Raji (cell line): ENCODE data around the gene LRRN4CL.

Experiments
- POLR2A ChIP-seq: IDR thresholded peaks from 2 replicates; pipeline ENCODE4 v1.6.1; 2011; ENCODE audit warnings: low read depth, low read length, control low read depth; ENCODE audit not compliant: insufficient read depth

The LRRN4CL gene

DNA sequence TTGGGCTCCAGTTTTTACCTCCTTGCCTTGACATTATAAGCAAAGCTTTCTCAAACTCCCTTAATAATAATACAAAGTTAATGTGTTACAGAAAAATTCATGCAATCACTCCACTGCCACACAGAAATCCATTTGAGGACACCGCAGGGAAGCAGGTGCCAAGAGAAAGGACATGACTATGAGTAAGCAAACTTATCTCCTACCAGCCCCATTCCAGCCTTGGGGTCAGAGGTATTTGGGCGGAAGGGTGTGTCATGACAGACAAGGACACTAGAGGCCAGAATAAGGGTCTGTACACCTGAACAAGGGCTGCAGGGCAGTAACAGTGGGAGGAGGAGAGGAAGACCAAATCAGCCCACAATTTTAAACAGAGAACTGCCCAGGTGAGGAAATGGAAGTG is 24.0 kb upstream of the LRRN4CL start:
- no peak for TF ChIP-seq POLR2A

DNA sequence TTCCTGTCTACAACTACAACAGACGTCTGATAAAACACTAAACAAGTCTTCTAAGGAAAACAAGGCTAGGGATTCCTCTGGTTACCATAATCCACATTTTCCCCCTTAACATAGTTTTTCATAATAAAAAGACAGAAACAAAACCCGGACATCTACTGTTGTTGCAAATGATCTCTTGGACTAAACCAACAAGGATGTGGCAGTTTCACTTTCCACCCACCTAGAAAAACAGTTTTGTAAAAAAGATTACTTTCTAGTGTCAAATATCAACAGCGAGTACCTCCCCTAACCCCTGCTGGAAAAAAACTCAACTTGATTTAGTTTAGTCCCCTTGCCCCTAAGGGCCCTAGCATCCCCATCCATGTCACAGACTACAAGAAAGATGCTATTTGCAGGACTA is 23.5 kb upstream of the LRRN4CL start:
- TF ChIP-seq POLR2A: no peak

DNA sequence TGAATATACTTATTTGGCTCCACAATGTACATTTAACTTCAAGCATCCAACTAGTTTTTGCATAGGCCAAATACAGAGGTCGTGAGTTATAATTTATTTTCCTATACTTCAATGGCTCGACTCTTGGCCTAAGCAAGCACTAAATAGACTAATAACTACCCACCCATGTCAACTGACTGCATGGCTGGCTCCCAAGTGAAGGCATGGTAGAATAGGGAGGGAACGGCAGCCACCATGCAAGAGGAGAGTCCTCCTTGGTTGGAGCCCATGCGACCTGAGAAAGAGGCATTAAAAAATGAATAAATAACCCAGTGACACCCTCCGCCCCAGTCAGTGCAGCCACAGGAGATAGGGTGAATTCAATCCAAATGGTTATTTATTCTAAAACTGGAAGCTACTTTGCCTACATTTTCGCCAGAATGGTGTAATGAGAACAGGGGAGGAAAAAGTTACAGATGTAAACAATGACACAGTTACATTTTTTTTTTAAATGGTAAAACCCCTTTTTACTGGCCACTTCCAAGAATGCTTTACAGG is 23.0 kb upstream of the LRRN4CL start:
- no peak for TF ChIP-seq POLR2A

DNA sequence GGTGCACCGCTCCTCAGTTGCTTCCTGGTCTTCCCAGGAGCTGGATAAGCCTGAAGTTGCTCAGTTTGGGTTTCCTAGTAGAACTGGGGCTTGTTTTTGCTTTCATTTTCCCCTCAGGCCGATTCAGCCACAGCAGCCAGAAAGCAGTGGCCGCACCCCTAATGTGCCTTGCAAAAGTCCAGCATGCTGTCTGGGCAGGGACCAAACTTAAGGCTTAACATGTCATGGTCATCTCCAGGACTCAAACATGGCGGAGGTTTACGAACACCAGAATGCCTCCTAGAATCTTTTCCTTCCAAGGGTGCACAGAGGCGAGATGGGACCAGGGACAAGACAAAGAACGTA is 20.6 kb upstream of the LRRN4CL start:
- no peak for TF ChIP-seq POLR2A

DNA sequence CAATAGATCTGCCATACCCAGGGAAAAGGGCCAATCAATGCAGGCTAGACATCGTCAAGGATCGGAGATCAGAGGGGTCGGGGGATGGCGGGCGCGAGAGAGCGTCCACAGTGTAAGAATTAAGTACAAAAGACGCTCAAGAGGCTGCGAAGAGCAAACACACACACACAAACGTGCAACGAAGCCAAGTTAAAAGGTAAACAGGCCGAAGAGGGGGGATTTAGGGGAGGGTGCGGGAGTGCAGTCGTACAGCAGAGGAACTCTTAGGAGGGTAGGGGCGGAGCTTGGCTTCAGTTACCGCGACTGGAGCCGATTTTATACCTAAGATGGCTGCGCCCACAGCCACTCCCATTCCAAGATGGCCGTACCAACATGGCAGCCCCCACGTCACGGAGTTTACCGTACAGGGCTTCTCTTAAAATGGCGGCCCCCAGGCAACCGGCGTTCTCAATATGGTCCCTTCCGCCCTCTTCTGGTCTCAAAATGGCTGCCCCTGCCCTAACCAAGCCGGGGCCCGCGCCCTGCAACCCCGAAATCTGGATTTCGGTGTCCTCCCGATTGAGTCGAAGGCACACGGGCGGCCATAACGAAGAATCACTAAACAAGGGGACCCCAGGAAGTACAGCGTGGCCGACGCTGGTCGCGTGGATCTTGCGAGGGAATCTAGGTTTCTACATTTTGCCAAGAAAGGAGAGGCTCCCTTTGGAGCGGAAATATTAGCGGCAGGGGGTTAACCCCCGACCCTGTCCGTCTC is 20.1 kb upstream of the LRRN4CL start:
- TF ChIP-seq POLR2A: peak; percentile 87

DNA sequence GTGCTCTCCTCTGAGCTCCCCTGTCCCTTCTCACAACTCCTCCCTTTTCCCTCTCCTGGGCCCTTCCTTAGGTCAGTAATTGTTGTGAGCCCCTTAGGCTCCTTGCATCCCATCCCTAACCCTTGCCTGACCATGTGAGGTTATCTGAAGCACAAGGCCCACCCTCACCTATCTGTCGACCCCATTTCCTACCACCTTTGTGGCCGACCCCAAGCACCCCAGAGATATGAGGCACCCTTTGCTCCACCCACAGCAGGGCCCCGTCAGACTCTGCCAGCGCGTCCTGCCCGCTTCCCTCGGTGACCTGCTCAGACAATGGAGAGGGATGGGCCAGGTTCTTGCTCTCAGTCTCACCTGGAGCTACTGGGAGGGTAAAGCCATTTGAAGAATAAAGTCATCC is 19.5 kb upstream of the LRRN4CL start:
- no peak for TF ChIP-seq POLR2A

DNA sequence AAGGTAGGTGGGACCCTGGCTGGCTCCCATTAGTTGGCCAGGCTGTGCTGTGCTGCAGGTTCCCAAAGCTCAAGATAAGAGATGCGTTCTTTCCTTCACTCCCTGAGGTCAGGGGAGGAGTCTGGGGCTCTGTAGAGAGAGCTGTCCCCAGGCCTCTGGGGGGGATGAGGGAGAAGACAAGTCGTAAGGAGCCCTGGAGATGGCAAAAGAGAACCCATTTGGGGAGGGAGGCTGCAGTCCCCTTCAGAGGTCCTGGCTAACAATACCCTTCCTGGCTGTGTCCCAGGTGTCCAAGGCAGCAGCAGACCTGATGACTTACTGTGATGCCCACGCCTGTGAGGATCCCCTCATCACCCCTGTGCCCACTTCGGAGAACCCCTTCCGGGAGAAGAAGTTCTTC is 19.1 kb upstream of the LRRN4CL start:
- TF ChIP-seq POLR2A: no peak

DNA sequence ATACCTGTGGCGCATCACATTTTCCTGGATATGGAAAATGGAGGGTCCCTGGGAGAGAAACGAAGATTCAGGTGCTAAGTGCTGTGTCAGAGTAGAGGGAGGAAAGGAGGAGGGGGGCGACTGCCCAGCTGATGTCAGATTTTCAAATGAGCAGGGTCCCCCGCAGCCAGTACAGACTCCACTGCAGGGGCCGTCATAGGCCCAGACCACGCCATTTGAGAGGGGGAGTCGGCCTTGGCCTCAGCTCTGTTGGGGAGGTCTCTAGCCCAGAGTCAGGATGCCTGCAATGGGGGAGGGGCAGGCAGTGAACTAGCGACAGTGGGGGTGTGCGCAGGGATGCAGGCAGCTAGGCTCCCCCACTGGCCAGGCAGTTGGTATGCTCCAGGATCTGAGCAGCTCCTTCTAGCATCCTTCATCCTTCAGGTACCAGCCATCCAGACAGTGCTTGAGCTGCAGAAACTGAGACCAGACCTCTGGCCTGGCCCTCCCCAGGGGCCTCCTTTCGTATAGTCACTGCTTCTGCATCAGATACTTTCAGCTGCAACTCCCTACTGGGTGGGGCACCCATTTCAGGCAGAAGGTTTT is 18.0 kb upstream of the LRRN4CL start, which contains the start of the genes BSCL2 and GNG3:
BSCL2 (minus strand) TSS at position 148 of the 585 bp plus-strand sequence. CDS start 229 bp downstream, outside the sequence.
GNG3 (plus strand) TSS at position 400 of the 585 bp plus-strand sequence. CDS start 620 bp downstream, outside the sequence.
- no peak for TF ChIP-seq POLR2A

DNA sequence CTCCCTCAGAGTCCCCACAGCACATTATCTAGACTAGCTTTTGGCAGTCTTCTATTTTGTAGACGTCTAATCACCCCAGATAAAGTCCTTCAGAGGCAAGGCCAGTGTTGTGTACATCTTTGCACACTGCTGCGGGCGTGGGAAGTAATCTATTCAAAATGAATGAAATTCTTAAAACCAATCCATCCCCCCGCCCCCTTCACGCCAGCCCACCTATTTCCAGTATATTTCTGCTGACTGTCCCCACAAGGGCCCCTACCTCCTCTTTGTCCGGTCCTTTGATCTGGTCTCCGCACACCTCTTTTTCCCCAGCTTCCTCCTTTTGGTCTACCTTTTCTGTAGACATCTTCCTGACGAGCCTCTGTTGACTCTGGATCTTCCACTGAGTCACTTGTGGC is 17.5 kb upstream of the LRRN4CL start:
- TF ChIP-seq POLR2A: no peak

DNA sequence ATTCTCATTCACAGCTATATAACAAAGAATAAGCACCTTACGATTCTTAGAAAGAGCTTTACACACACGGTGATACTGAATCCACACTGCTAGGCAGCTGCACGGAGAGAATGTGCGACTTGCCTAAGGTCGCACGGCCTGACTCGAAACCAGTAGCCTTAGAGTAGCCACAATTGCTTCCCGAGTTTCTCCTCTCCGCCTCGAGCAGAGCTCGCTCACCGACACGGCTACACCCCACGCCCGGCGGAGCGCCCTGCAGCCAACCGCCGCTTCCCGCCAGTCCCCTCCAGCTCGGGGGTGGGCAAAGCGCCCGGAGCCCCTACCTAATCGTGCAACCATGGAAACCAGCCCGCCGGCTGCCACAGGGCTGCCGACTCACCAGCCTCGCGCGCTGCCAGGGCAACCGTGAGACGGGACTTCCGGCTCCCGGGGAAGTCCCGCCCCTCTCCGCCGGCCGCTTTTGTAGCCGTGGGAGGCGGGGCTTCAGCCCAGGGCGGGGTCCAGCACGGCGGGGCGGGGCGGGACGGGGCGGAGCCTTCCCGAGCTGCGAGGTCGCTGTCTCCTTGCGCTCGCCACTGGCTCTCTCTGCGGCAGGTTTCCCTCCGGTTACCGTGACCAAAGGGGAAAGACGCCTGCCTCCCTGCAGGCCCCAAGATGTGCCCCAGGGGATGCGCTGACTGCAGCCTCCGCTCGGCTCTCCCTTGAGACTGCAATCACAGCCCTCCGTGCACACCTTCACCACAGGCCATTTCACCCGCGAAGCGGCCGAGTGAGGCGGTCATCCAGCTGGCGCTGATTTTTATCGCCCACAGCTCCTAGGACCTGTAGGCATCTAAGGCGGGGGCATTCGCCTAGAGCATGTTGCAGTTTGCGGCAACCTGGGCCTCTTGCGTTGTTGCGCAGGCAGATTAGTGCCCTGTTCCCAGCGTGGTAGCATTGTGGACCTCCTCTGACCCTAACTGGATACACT is 16.8 kb upstream of the LRRN4CL start:
- peak; percentile 72 for TF ChIP-seq POLR2A

DNA sequence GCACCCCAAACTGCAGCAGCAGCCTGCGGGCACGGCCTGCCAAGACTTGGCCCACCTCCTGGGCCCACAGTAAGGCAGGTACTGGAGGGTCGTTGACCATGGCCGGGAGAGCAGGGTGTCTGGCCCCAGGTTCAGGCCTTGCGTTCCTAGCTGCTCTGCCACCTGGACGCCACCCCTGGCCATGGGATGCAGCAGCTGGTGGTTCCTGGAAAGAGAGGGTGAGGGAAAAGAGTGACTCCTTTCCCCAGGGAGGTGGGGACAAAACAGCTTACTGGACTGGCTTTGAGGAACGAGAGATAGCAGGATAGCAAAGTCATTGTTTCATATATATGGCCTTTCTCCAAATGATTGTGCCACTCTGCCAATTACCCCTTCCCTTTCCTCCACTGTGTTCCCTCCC is 16.1 kb upstream of the LRRN4CL start:
- no peak for TF ChIP-seq POLR2A

DNA sequence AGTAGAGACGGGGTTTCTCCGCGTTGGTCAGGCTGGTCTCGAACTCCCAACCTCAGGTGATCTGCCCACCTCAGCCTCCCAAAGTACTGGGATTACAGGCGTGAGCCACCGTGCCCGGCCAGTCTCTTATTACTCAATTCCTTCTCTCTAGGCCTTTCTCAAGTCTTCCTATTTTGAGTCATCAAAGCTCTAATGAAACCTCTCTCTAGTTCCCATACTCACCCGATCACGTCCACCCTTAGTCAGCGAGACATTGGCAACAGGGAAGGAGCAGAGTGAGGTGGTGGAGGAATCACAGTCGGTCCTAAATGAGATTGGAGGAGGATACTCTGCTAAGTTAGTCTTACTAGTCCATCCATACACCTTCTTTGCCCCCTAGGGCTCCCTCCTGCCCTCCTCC is 12.9 kb upstream of the LRRN4CL start:
- TF ChIP-seq POLR2A: no peak

DNA sequence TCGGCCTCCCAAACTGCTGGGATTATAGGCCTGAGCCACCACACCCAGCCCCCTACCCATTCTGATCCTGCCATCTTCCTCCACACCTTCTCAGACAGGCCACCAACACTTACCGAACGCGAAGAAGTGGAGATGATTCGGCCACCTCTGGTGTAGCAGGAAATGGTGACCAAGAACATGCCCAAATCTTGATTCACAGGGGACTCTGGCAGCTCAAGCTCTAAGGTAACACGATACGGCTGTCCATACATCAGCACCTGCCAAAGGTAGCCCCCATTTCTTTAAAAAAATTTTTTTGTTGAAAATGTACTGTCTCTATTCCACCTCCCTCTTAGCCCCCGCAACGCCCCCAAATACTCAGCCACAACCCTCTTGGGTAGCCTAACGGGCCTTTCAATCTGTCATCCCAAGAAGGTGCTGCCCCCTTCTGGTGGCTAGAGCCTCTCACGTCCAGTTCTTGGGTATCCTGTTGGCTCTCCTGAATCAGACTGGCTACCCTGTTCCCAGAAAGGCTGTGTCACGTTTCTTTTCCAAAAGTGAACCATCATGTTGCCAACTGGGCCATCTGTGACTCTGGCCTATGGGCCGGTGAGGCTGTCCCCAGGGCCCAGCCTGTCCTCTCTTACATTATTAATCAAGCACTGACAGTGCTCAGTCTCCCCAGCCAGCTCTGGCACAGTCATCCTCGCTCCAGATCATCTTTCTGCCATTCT is 5.3 kb upstream of the LRRN4CL start:
- no peak for TF ChIP-seq POLR2A

DNA sequence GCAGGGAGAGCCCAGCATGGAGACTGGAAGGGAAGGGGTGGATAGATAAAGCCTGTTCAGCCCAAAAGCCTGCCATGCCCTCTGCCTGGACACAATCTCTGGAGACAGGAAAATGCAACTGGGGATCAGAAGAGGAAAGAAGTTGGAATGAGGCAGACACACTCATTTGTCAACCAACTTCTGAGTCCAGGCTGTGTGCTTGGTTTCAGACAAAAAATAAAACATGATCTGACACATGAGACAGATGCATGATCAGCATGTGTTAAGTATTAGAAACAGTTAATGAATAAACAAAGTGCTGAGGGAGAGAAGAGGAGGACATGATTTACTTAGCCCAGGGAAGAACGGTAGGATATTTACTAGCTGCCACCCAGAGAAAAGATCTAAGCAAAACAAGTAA is 839 bp downstream of the LRRN4CL start:
- TF ChIP-seq POLR2A: no peak
